ENCODE results near the gene FHIT.

- TF ChIP-seq POLR2AphosphoS5 (IDR thresholded peaks at IDR 0.05; ENCODE audit: low read depth, low read length) (no peak), POLR2A (IDR thresholded peaks at IDR 0.05; ENCODE audit: low read depth, low read length) (no peak), TAF1 (IDR thresholded peaks at IDR 0.05; ENCODE audit: borderline replicate concordance, low read depth, low read length) (no peak)
These were observed 911.9 kb downstream of the FHIT start for GRCh38 chr3:60339304-60339703.

Measured in GM12892 (cell line).